PFSK-1 (cell line): ENCODE measurements around the gene ACSF3.

Experiments
- FOXP2 ChIP-seq: optimal IDR thresholded peaks from 2 replicates; pipeline ENCODE3; 2011; ENCODE audit warnings: borderline replicate concordance, control low read depth, inconsistent platforms; ENCODE audit not compliant: insufficient read depth; ENCODE audit errors: extremely low read length, extremely low read depth
- POLR2AphosphoS5 ChIP-seq: IDR thresholded peaks from 2 replicates; pipeline ENCODE4 v1.6.1; 2012; ENCODE audit warnings: low read depth, mild to moderate bottlenecking, control low read depth, low read length, moderate library complexity
- REST ChIP-seq, 2 experiments: IDR thresholded peaks; 2 replicates each; pipeline versions ENCODE4 v1.6.1 to v1.8.0; 2011 to 2012; ENCODE audit warnings: low read depth in 2 of 2, low read length in 2 of 2, control low read depth in 1 of 2, inconsistent platforms in 1 of 2, mild to moderate bottlenecking in 1 of 2, moderate library complexity in 1 of 2; ENCODE audit not compliant: insufficient read depth in 1 of 2
- SIN3A ChIP-seq: IDR thresholded peaks from 2 replicates; pipeline ENCODE4 v1.6.1; 2012; ENCODE audit warnings: mild to moderate bottlenecking, low read length, moderate library complexity, borderline replicate concordance; ENCODE audit not compliant: insufficient read depth
- TAF1 ChIP-seq: IDR thresholded peaks from 2 replicates; pipeline ENCODE4 v1.6.1; 2012; ENCODE audit warnings: low read length, control low read depth, borderline replicate concordance; ENCODE audit not compliant: insufficient read depth

Gene ACSF3

DNA sequence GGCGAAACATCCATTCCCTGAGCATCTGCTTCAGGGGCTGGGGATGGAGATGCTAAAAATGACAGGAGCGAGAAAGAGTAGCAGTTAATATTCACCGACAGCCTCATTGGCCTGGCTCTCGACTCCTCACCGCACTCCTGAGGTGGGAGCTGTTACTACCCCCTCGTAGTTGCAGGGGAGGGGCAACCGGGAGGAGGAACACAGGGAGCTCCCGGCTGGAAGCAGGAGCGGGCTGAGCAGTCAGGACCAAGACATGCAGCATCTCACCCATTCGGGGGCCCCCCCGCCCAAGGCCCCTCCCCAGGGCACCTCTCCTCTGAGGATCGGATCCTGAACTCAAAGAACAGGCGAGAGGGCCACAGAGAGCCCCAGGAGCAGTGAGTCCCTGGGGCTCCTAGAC, 4.5 kb upstream of the ACSF3 start:
- TF ChIP-seq SIN3A (no peak), TAF1 (no peak), REST (IDR thresholded peaks at IDR 0.05; ENCODE audit: insufficient read depth in 1 of 2, low read depth in 2 of 2, low read length in 2 of 2) (no peak), POLR2AphosphoS5 (no peak)

GRCh38 chr16:89090182-89090630, 3.4 kb upstream of the ACSF3 start:
- TF ChIP-seq SIN3A = no peak
- TF ChIP-seq POLR2AphosphoS5 = no peak
- no peak for TF ChIP-seq REST (IDR thresholded peaks at IDR 0.05; ENCODE audit: insufficient read depth in 1 of 2, low read depth in 2 of 2, low read length in 2 of 2)
- TF ChIP-seq FOXP2 = no peak
- no peak for TF ChIP-seq TAF1

DNA sequence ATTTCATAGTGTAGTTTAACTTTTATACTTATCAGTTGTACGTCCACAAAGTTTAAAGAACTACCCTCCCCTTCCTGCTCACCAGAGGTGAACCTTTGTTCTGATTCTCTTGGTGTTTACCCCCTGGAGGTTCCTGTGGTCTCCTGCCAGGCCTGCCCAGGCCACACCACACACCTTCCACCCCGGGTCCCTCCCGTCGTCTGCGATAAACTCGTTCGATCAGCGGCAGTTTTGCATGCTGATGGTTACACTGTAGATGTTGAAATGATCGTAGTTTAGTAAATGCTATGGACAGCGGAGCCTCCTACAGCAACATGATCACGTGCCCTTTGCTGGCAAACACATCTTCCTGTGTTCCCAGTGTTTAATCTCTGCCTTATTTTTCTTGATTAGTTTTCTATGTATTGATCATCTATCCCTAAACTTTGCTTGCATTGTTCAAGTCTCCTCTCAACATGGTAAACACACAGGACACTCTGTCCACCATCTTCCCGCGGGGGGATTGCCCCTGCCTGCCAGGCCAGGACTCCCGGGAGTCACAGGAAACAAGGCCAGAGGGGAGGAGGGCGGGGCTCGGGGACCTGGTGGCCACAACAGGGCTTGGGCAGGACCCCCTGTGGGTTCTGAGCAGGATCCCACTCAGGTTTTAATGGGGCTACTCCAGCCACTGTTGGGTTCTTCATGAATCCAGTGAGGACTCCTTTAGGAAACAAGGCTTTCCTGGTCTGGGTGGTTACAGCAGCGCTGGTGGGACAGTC, 2.8 kb upstream of the ACSF3 start:
- TF ChIP-seq SIN3A (no peak), TAF1 (no peak), POLR2AphosphoS5 (no peak), REST (IDR thresholded peaks at IDR 0.05; ENCODE audit: insufficient read depth in 1 of 2, low read depth in 2 of 2, low read length in 2 of 2) (no peak), FOXP2 (no peak)

DNA sequence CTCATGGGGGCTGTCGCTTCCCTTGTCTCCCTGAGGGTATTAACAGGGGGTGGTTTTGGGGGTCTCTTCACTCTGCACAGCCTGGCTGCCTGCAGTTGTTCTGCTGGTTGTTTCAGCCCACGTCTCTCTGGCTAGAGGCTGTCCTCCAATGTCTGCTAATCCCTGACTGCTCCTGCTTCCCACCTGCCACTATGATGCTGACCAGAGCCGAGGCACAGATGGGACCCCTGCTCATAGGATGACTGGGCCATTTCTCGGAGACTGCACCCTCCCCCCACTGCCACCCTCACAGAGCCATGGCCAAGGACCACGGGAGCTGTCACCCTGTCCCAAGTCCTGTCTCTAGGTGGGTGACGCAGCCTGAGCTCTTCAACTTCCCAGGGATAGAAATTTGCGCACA, 1.6 kb upstream of the ACSF3 start:
- TF ChIP-seq REST (IDR thresholded peaks at IDR 0.05; ENCODE audit: insufficient read depth in 1 of 2, low read depth in 2 of 2, low read length in 2 of 2) (no peak), SIN3A (no peak), POLR2AphosphoS5 (no peak), FOXP2 (no peak), TAF1 (no peak)
